NCI-H2029 treated with DMSO at 0.1 percent for 48 hours (cell line): ENCODE results near the gene FBXW9.
"Not testable (repeated sequence)": the region's sequence is repeated elsewhere in the genome, so short reads cannot be mapped to it uniquely, and the experiment has no call there.

Experiments used
- DNase-seq: peaks from one replicate; lab custom pipeline; 2025; lab: John Stamatoyannopoulos, UW

The FBXW9 gene

GRCh38 chr19:12652219-12652618 is 44.2 kb downstream of the FBXW9 start:
- no peak for DNase-seq

- DNase-seq = no peak
Measured at GRCh38 chr19:12649941-12650340, 46.5 kb downstream of the FBXW9 start.

GRCh38 chr19:12648088-12648487 is 48.3 kb downstream of the FBXW9 start:
- DNase-seq = no peak

- DNase-seq = peak; percentile 81
Measured at GRCh38 chr19:12647490-12648071, 48.9 kb downstream of the FBXW9 start.

- DNase-seq = no peak
Measured at GRCh38 chr19:12647047-12647446, 49.4 kb downstream of the FBXW9 start.

GRCh38 chr19:12646551-12646950 is 49.9 kb downstream of the FBXW9 start:
- DNase-seq = no peak

GRCh38 chr19:12643716-12644115 is 52.7 kb downstream of the FBXW9 start:
- not testable (repeated sequence) for DNase-seq

- DNase-seq = no peak
Measured at GRCh38 chr19:12642506-12642905, 53.9 kb downstream of the FBXW9 start.

- no peak for DNase-seq
Measured at GRCh38 chr19:12641456-12641855, 55.0 kb downstream of the FBXW9 start.

- DNase-seq = peak; percentile 59
Measured at GRCh38 chr19:12639901-12640613, 56.4 kb downstream of the FBXW9 start.
